ENCODE data around the gene EXOSC3.
"Not testable (repeated sequence)": the region's sequence is repeated elsewhere in the genome, so short reads cannot be mapped to it uniquely, and the experiment has no call there.

Gene EXOSC3

DNA sequence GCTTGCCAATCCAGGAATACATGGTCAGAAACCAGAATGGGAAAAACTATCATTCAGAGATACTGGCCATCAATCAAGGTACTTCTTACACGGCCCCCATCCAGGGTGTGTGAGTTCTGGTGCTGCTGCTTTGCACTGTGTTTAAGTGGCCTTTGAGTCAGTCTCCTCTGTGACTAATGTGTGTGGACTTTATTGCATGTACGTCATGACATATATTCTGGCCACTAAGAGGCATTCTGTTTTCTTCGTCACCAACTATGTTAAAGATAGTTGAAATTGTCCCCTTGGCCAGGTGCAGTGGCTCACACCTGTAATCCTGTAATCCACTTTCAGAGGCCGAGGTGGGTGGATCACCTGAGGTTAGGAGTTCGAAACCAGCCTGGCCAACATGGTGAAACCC is 8.5 kb downstream of the EXOSC3 start:
- in situ Hi-C loops (cut with MboI; ENCODE audit: low sequenced_read_pairs): no loop called here

DNA sequence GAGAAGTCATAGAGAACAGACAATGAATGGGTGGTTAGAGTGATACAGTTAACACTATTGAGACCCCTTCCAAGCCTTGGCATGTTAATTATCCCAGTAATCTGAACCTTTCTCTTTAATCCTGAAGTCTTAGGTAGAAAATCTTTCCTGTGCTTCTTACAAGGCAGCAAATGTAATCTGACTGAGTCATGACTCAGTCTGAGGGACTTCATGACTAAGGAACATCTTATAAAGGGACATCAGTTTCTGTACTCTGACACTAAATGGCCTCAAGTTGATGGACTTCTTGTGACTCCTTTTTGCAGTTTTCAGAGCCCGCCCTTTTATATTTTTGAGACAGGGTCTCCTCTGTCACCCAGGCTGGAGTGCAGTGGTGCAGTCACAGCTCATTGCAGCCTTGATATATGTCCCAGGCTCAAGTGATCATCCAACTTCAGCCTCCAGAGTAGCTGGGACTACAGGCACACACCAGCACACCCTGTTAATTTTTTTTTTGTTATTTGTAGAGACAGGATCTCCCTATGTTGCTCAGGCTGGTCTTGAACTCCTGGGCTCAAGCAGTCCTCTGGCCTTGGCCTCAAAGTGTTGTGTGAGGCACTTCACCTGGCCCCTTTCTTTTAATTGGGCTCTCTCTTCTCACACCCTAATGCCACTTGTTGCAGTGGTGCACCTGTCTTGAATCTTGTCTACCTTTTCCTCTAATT is 9.5 kb downstream of the EXOSC3 start:
- in situ Hi-C loops (cut with MboI; ENCODE audit: low sequenced_read_pairs): no loop called here

DNA sequence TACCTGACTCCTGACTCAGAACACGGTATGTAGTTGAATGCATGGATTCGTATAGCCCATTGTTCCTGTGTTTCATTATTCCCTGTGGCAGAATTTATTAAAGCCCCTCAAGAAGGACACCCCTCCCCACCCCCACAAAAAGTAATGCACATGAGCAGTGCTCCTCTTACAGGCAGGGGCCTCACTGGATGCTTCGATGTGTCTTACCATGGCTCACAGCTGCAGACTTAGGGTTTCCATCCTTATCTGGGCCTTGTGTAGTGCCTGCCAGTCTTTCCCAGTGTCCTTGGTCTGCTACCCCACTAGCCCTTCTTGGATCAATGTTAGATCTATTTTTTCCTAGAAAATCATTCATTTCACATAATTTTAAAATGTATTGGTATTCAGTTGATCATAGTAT is 14.9 kb downstream of the EXOSC3 start:
- in situ Hi-C loops (cut with MboI; ENCODE audit: low sequenced_read_pairs): no loop called here

DNA sequence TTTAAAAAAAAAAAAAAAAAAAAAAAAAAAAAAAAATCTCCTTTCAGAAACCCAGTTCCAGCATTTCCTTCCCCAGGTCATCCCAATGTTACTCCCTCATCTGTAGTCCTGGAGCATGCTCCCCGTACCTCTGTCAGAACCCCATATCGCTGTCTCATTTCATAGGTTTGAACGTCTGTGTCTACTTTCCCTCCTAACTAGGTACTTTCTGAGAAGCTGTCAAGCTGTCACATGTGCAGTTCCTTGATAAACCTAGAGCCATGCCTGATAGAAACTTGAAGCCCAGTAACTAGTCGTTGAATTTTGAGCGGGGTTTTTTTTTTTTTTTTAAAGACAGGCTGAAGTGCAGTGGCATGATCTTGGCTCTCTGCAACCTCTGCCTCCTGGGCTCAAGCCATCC is 15.6 kb downstream of the EXOSC3 start:
- in situ Hi-C loops (cut with MboI; ENCODE audit: low sequenced_read_pairs): no loop called here

DNA sequence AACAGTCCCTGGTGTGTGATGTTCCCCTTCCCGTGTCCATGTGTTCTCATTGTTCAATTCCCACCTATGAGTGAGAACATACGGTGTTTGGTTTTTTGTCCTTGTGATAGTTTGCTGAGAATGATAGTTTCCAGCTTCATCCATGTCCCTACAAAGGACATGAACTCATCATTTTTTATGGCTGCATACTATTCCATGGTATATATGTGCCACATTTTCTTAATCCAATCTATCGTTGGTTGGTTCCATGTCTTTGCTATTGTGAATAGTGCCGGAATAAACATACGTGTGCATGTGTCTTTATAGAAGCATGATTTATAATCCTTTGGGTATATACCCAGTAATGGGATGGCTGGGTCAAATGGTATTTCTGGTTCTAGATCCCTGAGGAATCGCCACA is 19.6 kb downstream of the EXOSC3 start:
- in situ Hi-C loops (cut with MboI; ENCODE audit: low sequenced_read_pairs): not testable (repeated sequence)

DNA sequence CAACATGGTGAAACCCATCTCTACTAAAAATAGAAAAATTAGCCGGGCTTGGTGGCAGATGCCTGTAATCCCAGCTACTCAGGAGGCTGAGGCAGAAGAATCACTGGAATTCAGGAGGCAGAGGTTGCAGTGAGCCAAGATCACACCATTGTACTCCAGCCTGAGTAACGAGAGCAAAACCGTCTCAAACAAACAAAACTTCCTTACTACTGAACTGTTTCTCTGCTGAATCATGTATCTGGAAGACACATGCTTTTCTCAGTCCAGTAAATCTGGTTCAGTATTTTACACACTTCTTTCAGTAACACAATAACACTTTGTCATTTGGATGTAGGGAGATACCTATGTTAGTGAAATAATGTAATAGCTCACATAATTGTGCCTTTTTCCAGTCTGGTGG is 23.4 kb downstream of the EXOSC3 start:
- in situ Hi-C loops (cut with MboI; ENCODE audit: low sequenced_read_pairs): no loop called here

DNA sequence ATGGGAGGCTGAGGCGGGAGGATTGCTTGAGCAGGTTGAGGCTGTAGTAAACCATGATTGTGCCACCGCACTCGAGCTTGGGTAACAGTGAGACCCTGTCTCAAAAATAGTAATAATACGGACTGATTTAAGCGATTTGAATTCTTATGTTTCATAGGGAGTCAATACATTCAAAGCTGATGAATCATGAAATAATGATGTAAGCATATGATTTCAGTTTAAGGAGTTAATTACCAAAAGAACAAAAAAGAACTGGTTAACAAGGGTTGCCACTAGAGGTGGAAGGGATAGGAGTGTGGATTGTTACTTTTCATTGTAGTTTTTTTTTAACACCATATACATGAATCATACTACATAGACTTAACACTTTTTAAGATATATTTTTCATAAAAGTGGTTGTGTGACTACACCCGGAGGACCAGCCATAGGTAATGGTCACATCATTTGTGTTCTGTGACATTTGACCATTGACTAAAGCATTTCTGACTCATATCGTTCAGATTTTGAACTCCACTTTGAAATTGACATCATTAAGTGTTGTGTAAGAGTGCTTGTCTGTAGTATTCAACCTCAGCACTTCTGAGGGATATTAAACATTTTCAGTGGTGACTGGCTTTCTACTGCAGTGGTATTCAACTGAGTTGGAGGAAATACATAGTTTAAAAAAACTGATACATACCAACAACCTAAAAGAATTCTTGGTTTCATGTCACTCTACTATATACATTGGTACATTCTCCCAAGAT is 24.3 kb downstream of the EXOSC3 start:
- in situ Hi-C loops (cut with MboI; ENCODE audit: low sequenced_read_pairs): no loop called here

DNA sequence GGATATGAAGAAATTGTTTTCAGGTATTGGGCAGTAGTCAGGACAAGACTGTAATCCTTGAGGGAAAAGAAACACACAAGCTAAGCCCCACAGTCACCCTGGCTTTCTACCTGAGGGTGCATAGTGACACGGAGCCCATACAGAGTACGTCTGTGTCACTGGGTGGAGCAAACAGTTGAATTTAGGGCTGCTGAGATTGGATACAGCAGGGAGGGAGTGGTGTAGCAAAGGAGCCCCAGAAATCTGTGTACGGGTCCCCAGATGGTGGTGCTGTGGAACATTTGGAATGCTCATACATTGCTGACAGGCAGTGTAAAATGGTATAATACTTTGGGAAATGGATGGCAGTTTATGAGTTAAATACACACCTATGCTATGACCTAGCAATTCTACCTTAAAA is 26.1 kb downstream of the EXOSC3 start:
- in situ Hi-C loops (cut with MboI; ENCODE audit: low sequenced_read_pairs): loop anchor here (10.0 kb wide), 1 partner anchor 56 kb away; no protein-coding TSS in a partner anchor

DNA sequence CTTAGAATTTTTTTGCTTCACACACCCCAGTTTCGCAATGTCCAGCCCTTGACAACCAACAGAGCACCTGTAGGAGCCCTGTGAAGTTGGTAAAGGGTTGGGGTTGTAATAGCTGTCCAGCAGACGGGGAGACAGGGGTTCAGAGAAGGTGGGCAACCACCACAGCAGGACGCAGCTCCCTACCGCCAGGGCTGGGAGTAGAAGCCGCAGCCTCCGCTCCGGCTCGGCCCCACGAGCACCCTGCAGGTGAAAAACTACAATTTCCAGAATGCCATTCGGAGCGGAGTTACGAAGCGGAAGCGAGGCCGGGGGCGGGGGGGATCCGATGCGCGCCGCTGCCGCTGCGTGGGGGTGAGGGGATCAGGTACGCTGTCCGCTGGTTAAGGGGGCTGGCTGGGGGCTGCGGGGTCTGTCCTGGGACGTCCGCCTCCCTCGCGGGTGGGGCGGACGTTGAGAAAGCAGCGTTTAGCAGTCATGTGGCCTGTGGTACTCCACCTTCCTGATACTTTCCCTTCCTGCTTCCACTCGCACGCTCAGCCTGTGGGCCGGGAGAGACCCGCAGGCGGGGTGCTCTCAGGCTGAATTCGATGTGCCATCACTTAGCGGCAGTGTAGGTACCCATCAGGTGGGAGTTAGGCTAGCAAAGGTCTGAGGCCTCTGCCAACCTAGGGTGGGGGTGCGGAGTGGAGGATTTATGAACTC is 31.2 kb downstream of the EXOSC3 start, which contains the start of gene TRMT10B:
Gene TRMT10B (plus strand): TSS at position 317 of the 702 bp plus-strand sequence. CDS start 8,127 bp downstream, outside the sequence.
- in situ Hi-C loops (cut with MboI; ENCODE audit: low sequenced_read_pairs): loop anchor here (10.0 kb wide), 1 partner anchor 61 kb away; no protein-coding TSS in a partner anchor

DNA sequence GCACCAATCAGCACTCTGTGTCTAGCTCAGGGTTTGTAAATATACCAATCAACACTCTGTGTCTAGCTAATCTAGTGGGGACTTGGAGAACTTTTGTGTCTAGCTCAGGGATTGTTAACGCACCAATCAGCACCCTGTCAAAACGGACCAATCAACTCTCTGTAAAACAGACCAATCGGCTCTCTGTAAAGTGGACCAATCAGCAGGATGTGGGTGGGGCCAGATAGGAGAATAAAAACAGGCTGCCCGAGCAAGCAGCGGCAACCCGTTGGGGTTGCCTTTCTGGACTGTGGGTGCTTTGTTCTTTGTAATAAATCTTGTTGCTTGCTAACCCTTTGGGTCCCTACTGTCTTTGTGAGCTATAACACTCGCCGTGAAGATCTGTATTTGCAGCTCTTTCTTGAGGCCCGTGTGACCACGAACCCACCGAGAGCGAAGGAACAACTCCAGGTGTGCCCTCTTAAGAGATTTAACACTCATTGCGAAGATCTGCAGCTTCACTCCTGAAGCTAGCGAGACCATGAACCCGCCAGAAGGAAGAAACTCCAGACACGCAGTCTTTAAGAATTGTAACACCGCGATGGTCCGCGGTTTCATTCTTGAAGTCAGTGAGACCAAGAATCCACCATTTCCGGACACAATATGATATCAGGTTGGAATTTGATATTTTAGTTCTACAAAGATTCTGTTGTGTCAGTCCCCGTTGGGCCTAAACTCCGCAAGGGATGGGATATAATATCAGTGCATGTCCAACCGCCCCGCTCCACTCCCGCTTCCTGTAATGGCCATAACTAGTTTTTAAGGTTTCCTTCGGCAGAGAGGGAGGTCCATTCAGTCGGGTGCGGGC is 32.0 kb downstream of the EXOSC3 start:
- in situ Hi-C loops (cut with MboI; ENCODE audit: low sequenced_read_pairs): loop anchor here (10.0 kb wide), 1 partner anchor 62 kb away; no protein-coding TSS in a partner anchor

DNA sequence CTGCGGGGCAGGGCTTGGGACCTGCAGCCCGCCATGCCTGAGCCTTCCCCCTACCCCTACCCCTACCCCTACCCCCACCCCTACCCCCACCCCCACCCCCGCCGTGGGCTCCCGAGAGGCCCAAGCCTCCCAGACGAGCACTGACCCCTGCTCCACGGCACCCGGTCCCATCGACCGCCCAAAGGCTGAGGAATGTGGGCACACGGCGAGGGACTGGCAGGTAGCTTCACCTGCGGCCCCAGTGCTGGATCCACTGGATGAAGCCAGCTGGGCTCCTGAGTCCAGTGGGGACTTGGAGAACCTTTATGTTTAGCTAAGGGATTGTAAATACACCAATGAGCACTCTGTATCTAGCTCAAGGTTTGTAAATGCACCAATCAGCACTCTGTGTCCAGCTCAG is 32.8 kb downstream of the EXOSC3 start:
- in situ Hi-C loops (cut with MboI; ENCODE audit: low sequenced_read_pairs): loop anchor here (10.0 kb wide), 1 partner anchor 63 kb away; no protein-coding TSS in a partner anchor

DNA sequence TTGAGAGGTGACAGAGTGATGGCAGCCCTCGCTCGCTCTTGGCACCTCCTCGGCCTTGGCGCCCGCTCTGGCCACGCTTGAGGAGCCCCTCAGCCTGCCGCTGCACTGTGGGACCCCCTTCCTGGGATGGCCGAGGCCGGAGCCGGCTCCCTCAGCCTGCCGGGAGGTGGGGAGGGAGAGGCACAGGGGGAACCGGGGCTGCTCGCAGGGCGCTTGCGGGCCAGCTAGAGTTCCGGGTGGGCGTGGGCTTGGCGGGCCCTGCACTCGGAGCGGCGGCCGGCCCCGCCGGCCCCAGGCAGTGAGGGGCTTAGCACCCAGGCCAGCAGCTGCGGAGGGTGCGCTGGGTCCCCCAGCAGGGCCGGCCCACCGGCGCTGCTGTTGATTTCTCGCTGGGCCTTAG is 33.2 kb downstream of the EXOSC3 start:
- in situ Hi-C loops (cut with MboI; ENCODE audit: low sequenced_read_pairs): loop anchor here (10.0 kb wide), 1 partner anchor 63 kb away; no protein-coding TSS in a partner anchor

DNA sequence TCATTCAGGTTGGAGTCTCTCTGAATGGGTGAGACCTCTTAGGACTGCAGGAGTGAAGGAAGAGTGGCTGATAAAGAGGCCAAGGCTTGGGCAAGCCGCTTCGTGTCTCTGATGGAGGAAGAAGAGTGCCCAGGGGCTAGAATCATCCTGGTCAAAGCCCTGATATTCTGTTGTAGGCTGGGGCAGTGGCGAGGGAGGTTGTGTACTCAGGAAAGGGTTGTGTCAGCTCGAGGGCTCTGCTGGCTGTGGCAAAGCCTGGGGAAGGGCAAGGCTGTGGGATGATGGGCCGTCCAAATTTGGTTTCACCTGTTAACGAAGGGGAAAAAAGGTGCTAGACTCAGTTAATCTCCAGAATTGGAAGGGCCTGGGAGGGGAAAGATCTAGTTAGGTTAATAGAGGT is 33.7 kb downstream of the EXOSC3 start:
- in situ Hi-C loops (cut with MboI; ENCODE audit: low sequenced_read_pairs): loop anchor here (10.0 kb wide), 1 partner anchor 64 kb away; no protein-coding TSS in a partner anchor

DNA sequence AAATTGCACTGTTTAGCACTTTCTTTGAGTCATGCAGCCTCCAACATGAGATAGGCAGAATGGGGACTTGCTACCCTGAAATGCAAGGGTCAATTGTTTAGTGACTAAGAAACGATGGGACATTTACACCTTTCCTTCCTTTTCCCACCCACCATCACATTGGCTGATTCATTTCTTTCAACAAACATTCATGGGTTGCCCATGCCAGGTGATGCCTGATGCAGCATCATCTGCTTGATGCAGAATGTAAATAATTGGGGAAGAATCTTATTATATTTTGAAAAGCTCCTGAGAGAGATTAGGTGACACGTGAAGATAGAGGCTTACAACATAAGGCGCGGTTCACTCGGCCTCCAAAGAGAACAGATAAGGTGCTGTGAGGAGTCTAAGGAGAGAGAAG is 35.7 kb downstream of the EXOSC3 start:
- in situ Hi-C loops (cut with MboI; ENCODE audit: low sequenced_read_pairs): loop anchor here (25.0 kb wide), 1 partner anchor 613 kb away; no protein-coding TSS in a partner anchor

DNA sequence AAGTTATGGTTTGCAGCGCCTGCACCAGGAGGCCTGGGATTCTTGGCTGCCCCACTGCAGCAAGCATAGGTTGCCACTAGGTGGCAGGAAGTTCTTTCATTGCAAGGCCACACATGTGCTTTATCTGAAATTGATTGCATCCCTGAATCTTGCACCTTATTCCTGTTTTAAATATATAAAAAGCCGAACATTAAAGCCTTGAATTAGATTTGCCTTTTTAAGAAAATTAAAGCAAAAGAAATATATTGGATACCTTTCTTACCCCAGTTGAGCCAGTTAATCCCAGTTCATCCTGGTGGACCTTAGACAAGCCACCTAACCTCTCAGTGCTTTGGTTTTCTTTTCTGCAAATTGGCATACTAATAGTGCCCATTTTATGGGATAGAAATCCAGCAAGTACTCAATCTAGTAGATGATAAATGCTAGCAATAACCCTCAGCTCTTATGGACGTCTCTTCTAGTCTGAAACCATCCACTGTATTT is 37.6 kb downstream of the EXOSC3 start:
- in situ Hi-C loops (cut with MboI; ENCODE audit: low sequenced_read_pairs): loop anchor here (25.0 kb wide), 1 partner anchor 615 kb away; no protein-coding TSS in a partner anchor

DNA sequence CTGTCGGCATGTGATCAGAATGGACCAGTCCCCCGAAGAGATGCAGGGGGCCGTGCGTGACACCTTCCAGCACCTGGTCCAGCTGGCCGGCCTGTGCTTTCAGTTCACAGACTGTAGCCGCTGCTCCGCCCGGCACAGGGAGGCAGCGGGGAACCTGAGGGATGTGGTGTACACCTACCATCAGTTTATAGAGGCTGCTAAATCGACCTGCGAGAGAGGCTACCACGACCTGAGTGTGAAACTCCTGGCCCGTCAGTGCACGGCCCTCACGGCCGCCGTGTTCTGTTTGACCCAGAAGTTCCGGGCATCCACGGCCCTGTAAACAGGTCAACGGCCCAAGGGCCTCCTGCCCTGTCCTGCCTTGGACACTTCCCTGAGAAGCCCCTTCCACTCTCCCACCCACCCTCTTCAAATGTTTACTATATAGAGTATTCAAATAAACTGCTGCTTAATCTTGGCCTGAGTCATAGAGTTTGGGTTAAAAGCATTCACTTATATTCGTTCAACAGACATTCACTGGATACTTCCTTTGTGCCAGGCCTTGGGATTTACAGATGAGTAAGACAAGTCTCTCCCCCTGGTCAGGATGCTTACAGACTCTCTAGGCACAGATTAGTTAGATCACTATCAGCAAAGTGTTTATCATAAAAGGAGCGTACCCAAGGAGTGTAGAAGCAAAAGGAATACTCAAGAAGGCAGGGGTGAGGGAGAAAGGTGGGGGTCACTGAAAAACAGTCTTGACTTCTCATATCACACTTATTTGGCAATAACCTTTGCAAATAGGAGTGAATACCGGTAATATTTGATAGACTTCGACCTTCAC is 38.2 kb downstream of the EXOSC3 start:
- in situ Hi-C loops (cut with MboI; ENCODE audit: low sequenced_read_pairs): loop anchor here (25.0 kb wide), 1 partner anchor 616 kb away; no protein-coding TSS in a partner anchor

DNA sequence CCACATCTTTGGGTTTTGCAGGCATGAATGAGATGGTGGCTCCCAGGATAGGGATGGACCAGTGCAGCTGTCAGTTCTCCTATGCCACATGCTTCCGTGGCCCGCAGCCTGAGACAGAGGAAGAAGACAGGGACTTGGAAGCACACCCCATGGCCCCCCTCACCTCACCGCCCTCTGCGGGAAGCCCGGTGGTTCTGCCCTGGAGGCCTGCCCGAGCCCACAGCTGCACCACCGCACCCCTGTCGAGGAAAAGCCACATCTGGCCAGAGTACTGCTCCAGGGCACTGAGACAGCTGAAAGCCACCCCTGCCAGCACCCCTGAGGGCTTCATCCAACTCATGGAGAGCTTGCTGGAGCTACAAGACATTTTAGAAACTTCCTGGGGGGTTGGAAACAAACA is 38.9 kb downstream of the EXOSC3 start:
- in situ Hi-C loops (cut with MboI; ENCODE audit: low sequenced_read_pairs): loop anchor here (25.0 kb wide), 1 partner anchor 616 kb away; no protein-coding TSS in a partner anchor

DNA sequence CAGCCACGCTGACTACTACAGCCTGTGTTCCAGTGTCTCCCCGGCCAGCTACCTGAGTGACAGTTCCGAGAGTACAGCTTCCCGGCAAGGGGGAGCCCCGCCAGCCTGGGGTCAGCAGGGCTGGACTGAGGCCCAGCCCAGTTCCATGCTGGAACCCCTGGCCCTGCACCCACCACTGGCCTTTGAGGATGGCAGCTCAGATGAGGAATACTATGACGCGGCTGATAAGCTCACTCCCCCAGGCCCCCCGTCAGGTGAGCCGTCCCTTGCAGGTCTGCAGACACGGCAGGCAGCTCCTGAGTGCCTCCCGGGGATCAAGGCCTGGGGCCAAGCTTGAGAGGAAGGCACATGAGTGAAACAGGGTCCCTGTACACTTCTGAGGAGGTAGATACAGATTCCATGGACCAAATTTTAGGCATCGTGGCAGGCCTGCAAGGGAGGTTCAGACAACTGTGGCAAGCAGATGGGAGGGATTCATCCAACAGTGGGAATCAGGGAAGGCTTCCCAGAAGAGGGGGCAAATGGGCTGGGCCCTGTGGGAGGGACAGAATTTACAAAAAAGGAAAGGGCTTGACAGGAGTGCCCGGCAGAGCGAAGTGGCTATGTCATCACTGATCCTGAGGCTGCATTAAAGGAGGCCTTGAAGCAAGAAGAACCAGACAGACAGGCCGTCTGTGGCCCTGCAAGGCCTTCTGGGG is 44.1 kb downstream of the EXOSC3 start:
- in situ Hi-C loops (cut with MboI; ENCODE audit: low sequenced_read_pairs): loop anchor here (25.0 kb wide), 1 partner anchor 622 kb away; no protein-coding TSS in a partner anchor
